ENCODE results near the gene ODR4.

GRCh38 chr1:186461014-186461413 is 85.4 kb downstream of the ODR4 start, which contains the start of gene PDC:
- TF ChIP-seq CTCF (IDR thresholded peaks at IDR 0.05), result no peak
- no peak for TF ChIP-seq ZFX (IDR thresholded peaks at IDR 0.05; ENCODE audit: borderline replicate concordance)
